Nephron (organoid): Measurements from ENCODE around the gene ADGRG6.

ENCODE experiments used
- H3K27ac Mint-ChIP-seq, 3 experiments: 2 replicates each; pipeline ENCODE4 v1.8.0; 2020; ENCODE audit warnings: mixed read lengths in 3 of 3, mild to moderate bottlenecking in 2 of 3, moderate library complexity in 1 of 3
- H3K27me3 Mint-ChIP-seq: 2 replicates; pipeline ENCODE4 v1.8.0; 2021; ENCODE audit warnings: low read depth, mild to moderate bottlenecking, moderate library complexity, mixed read lengths
- H3K36me3 Mint-ChIP-seq: 2 replicates; pipeline ENCODE4 v1.8.0; 2020; ENCODE audit warnings: low read depth, mixed read lengths
- H3K4me1 Mint-ChIP-seq: 2 replicates; pipeline ENCODE4 v1.8.0; 2020; ENCODE audit warnings: mixed read lengths
- H3K4me3 Mint-ChIP-seq, 3 experiments: 2 replicates each; pipeline ENCODE4 v1.8.0; 2020; ENCODE audit warnings: mild to moderate bottlenecking in 3 of 3, mixed read lengths in 3 of 3, moderate library complexity in 2 of 3
- H3K9me3 Mint-ChIP-seq: 2 replicates; pipeline ENCODE4 v1.8.0; 2020; ENCODE audit warnings: mixed read lengths
- TF ChIP-seq, protein P1 (sequence below), 3 experiments: fragments of 200-600 bp; sonication (generic); IDR thresholded peaks; one replicate each; pipeline ENCODE4 v1.5.0; 2021; ENCODE audit warnings: antibody characterized with exemption in 3 of 3; ENCODE audit not compliant: unreplicated experiment in 3 of 3

Gene ADGRG6

DNA sequence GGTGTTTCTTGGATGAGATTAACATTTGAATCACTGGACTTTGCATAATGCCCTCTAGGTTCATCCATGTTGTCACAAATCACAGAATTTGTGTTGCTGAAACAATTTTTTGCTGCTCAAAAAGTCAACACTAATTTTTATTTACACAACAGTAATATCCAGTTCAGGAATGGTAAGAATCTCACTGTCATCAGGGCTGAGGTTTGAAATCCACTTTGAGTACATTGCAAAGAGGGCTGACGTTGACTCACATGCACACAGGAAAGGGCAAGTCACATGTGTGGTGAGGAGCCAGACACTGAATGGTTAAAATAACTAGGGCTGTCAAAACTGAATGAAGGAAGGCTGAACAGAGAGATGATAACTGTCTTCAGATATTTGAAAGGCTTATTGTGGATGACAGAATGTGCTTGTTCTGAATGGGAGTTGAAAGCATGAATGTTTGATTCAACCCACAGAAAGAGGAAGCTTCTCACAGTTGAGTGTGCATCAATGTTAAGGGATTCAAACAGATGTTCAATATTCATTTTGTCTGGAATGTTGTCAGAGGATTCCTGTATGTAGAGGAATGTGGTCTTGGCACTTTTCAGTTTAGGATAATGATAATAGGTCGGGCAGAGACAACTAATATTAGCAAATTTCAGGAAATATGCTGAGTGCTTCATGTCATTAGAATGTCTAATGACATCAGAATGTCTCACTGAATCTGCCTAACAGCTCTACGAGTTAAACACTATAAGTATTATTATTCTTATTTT is 3.6 kb upstream of the ADGRG6 start:
- Mint-ChIP-seq H3K36me3 (no peaks in the 10 kb centered on the region), H3K9me3 (no peaks in the 10 kb centered on the region), H3K4me1 (peaks cover 10% of the 10 kb centered on the region), H3K27me3 (peaks cover 26% of the 10 kb centered on the region), H3K27ac (no peak overlapping the region), H3K4me3 (no peak overlapping the region)
- TF ChIP-seq, protein P1, sequence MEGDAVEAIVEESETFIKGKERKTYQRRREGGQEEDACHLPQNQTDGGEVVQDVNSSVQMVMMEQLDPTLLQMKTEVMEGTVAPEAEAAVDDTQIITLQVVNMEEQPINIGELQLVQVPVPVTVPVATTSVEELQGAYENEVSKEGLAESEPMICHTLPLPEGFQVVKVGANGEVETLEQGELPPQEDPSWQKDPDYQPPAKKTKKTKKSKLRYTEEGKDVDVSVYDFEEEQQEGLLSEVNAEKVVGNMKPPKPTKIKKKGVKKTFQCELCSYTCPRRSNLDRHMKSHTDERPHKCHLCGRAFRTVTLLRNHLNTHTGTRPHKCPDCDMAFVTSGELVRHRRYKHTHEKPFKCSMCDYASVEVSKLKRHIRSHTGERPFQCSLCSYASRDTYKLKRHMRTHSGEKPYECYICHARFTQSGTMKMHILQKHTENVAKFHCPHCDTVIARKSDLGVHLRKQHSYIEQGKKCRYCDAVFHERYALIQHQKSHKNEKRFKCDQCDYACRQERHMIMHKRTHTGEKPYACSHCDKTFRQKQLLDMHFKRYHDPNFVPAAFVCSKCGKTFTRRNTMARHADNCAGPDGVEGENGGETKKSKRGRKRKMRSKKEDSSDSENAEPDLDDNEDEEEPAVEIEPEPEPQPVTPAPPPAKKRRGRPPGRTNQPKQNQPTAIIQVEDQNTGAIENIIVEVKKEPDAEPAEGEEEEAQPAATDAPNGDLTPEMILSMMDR (IDR thresholded peaks at IDR 0.05; ENCODE audit: unreplicated experiment in 3 of 3) = no peak

GRCh38 chr6:142300302-142300701 is 1.5 kb upstream of the ADGRG6 start:
- Mint-ChIP-seq H3K27ac (no peak overlapping the region), H3K36me3 (no peaks in the 10 kb centered on the region), H3K4me1 (peaks cover 10% of the 10 kb centered on the region), H3K4me3 (peak overlapping the region in 2 of 3 experiments; percentile 6 to 92), H3K9me3 (no peaks in the 10 kb centered on the region), H3K27me3 (peaks cover 29% of the 10 kb centered on the region)
- TF ChIP-seq, protein P1 (IDR thresholded peaks at IDR 0.05; ENCODE audit: unreplicated experiment in 3 of 3) = no peak

GRCh38 chr6:142300758-142301650 is 803 bp upstream of the ADGRG6 start:
- Mint-ChIP-seq H3K4me1 (peaks cover 10% of the 10 kb centered on the region), H3K27me3 (peaks cover 29% of the 10 kb centered on the region), H3K4me3 (peak overlapping the region; percentile 85 to 92 (median 92)), H3K27ac (peak overlapping the region; percentile 39 to 89 (median 66)), H3K36me3 (no peaks in the 10 kb centered on the region), H3K9me3 (no peaks in the 10 kb centered on the region)
- TF ChIP-seq, protein P1 (IDR thresholded peaks at IDR 0.05; ENCODE audit: unreplicated experiment in 3 of 3) = no peak

- Mint-ChIP-seq H3K36me3 (no peaks in the 10 kb centered on the region), H3K4me1 (peaks cover 10% of the 10 kb centered on the region), H3K27me3 (peaks cover 29% of the 10 kb centered on the region), H3K27ac (peak overlapping the region; percentile 17 to 19 (median 19)), H3K9me3 (no peaks in the 10 kb centered on the region), H3K4me3 (peak overlapping the region; percentile 85 to 92 (median 87))
- TF ChIP-seq, protein P1 (IDR thresholded peaks at IDR 0.05; ENCODE audit: unreplicated experiment in 3 of 3) = no peak
Measured at GRCh38 chr6:142302421-142303175, 791 bp downstream of the ADGRG6 start.

DNA sequence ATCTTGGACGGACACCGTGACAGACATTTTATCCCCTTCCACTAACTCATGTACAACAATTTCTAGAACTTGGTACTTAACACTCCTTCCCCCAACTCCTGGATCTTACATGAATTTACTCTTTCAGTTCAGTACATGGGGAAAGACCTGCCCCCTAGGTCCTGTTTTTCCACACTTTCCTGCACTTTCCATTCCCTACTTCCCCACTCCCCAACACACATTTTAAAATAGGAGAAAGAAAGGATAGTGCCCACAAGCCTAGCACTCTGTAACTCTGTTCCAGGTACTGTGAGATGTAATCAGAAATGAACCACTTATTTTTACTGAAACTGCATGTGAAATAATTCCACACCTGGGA is 1.3 kb downstream of the ADGRG6 start:
- TF ChIP-seq, protein P1 (IDR thresholded peaks at IDR 0.05; ENCODE audit: unreplicated experiment in 3 of 3) = no peak
- peak overlapping the region; percentile 6 to 19 (median 19) for H3K27ac Mint-ChIP-seq

More for the DNA sequence above, 1.3 kb downstream of the ADGRG6 start:
- Mint-ChIP-seq H3K4me3 (peak overlapping the region; percentile 85 to 92 (median 87)), H3K4me1 (peaks cover 10% of the 10 kb centered on the region), H3K27me3 (peaks cover 29% of the 10 kb centered on the region), H3K36me3 (no peaks in the 10 kb centered on the region), H3K9me3 (no peaks in the 10 kb centered on the region)
